ENCODE data around the gene NECAB3.

Gene NECAB3

DNA sequence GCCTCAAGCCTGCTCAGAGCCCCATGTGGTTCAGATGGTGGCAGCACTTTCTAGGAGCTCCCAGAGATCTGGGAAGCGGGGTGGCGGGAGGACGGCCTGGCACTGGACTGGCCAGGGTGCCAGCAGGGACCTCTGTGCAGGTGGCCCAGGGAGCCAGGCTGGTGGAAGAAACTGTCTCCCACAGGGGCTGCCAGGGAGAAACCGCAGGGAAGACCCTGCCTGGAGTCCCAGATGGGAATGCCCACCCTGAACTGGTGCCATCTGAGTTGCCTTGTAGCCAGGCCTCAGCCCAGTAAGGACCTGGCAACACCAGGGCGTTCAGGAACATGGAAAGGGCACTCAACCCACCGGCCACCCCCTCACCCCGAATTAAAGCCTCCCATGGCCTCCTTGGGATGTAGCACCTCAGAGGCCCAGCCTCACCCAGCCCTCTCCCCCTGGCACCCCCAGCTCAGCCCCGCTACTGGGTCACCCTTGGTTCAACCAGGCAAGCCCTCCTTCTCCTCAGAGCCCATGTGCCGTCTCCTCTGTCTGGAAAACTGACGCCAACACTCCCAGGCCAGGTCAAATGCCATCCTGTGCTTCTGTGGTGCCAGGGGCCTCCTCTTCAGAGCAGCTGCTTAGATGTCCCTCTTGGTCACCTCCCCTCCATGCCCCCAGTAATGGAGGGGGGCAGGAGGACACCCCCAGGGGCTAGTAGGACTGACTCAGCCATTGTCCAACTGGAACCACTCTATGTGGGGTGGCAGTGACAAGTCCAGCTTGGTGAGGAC lies 18.0 kb downstream of the NECAB3 start:
- no peaks in the 10 kb centered on the region for H3K27me3 ChIP-seq (ENCODE audit: insufficient read depth, insufficient read length)
- H3K36me3 ChIP-seq (ENCODE audit: insufficient read depth, insufficient read length, low read length), result peaks cover 63% of the 10 kb centered on the region
- no peak for DNase-seq (ENCODE audit: low read depth, low spot score)
- no peak overlapping the region for H3K9ac ChIP-seq (ENCODE audit: insufficient read length, low read depth)
- H3K4me3 ChIP-seq (ENCODE audit: insufficient read length, low read depth), result no peak overlapping the region
- TF ChIP-seq YY1 (IDR thresholded peaks at IDR 0.05; ENCODE audit: insufficient read depth, insufficient read length), result no peak
- no peak for TF ChIP-seq ZNF274 (IDR thresholded peaks at IDR 0.05; ENCODE audit: low read depth, low read length)
- no peak for TF ChIP-seq SUZ12 (IDR thresholded peaks at IDR 0.05; ENCODE audit: extremely low read depth, insufficient read depth, insufficient read length)
- peaks cover 2% of the 10 kb centered on the region for H3K4me1 ChIP-seq (ENCODE audit: insufficient read depth, insufficient read length)
- no peaks in the 10 kb centered on the region for H3K9me3 ChIP-seq (ENCODE audit: insufficient read depth, low read length)

DNA sequence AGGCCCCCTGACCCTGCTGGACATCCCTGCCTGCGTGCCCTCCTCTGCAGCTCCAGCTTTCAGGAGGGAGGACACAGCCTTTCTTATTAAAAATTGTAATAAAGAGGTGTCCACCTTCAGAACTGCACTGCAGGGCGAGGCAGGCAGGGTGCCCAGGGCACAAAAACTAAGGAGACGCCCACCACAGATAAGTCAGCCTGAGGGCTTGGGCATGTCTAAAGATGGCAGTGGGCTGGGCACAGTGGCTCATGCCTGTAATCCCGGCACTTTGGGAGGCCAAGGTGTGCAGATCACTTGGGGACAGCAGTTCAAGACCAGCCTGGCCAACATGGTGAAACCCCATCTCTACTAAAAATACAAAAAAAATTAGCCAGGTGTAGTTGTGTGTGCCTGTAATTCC lies 19.1 kb downstream of the NECAB3 start:
- Histone ChIP-seq H3K4me1 (ENCODE audit: insufficient read depth, insufficient read length) (peaks cover 2% of the 10 kb centered on the region), H3K9me3 (ENCODE audit: insufficient read depth, low read length) (no peaks in the 10 kb centered on the region), H3K9ac (ENCODE audit: insufficient read length, low read depth) (no peak overlapping the region), H3K27me3 (ENCODE audit: insufficient read depth, insufficient read length) (no peaks in the 10 kb centered on the region), H3K36me3 (ENCODE audit: insufficient read depth, insufficient read length, low read length) (peaks cover 53% of the 10 kb centered on the region), H3K4me3 (ENCODE audit: insufficient read length, low read depth) (no peak overlapping the region)
- no peak for DNase-seq (ENCODE audit: low read depth, low spot score)
- TF ChIP-seq SUZ12 (IDR thresholded peaks at IDR 0.05; ENCODE audit: extremely low read depth, insufficient read depth, insufficient read length), result no peak
- TF ChIP-seq ZNF274 (IDR thresholded peaks at IDR 0.05; ENCODE audit: low read depth, low read length), result no peak
- TF ChIP-seq YY1 (IDR thresholded peaks at IDR 0.05; ENCODE audit: insufficient read depth, insufficient read length), result no peak

DNA sequence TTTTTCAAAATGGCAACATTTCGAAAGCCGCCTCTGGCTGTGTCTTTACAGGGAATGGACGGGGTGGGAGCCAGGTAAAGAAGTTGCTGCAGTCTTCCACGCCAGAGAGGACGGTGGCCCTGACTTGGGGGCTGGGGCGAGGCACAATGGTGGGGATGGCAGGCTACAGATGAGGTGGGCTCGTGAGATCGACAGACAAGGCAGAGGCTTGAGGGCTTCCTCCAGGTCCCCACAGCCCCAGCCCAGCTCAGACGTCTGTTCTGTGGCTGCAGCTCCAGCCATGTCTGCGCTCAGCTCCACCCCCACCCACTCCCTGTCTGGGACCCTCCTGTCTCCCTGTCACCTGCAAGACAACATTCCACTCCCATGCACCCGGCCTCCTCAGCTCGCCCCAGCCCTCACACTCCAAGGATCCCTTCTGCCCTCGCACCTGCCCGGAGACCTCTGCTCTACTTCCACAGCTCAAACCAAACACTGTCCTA lies 19.5 kb downstream of the NECAB3 start:
- no peak overlapping the region for H3K9ac ChIP-seq (ENCODE audit: insufficient read length, low read depth)
- no peak for DNase-seq (ENCODE audit: low read depth, low spot score)
- H3K36me3 ChIP-seq (ENCODE audit: insufficient read depth, insufficient read length, low read length), result peaks cover 48% of the 10 kb centered on the region
- H3K27me3 ChIP-seq (ENCODE audit: insufficient read depth, insufficient read length), result no peaks in the 10 kb centered on the region
- H3K4me3 ChIP-seq (ENCODE audit: insufficient read length, low read depth), result no peak overlapping the region
- no peaks in the 10 kb centered on the region for H3K9me3 ChIP-seq (ENCODE audit: insufficient read depth, low read length)
- TF ChIP-seq YY1 (IDR thresholded peaks at IDR 0.05; ENCODE audit: insufficient read depth, insufficient read length), result no peak
- no peak for TF ChIP-seq SUZ12 (IDR thresholded peaks at IDR 0.05; ENCODE audit: extremely low read depth, insufficient read depth, insufficient read length)
- no peak for TF ChIP-seq ZNF274 (IDR thresholded peaks at IDR 0.05; ENCODE audit: low read depth, low read length)
- H3K4me1 ChIP-seq (ENCODE audit: insufficient read depth, insufficient read length), result peaks cover 2% of the 10 kb centered on the region

DNA sequence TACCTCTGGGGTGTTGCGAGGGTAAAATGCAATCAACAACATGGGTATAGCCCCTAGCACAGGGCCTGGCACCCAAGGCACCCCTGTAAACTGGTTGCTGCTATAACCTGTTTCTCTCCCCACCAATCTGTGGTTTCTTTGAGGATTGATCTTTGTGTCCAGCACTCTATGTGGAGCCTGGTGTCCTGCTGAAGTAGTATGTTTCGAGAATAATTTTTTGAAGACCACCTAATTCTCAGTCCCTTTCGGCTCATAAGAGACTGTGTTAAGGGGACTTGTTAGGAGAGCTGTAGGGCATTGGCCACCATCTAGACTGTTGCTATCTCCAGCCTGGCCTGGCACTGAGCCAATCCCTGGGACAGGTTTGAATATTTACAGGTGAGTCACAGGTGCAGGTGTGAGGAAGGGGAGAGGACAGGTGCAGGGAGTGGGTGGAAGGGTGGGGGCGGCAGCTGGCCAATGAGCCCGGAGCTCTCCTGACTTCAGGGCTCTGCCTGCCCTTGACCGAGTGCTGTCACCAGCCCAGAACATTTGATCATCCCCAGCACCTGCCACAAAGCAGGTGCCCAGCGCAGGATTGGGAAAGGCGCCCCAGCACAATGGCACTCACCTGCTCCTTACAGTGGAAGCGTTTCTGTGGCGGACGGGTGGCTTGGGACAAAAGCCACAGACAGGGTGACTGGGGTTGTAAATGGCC lies 20.2 kb downstream of the NECAB3 start:
- Histone ChIP-seq H3K27me3 (ENCODE audit: insufficient read depth, insufficient read length) (no peaks in the 10 kb centered on the region), H3K4me3 (ENCODE audit: insufficient read length, low read depth) (no peak overlapping the region), H3K9me3 (ENCODE audit: insufficient read depth, low read length) (no peaks in the 10 kb centered on the region), H3K9ac (ENCODE audit: insufficient read length, low read depth) (no peak overlapping the region), H3K36me3 (ENCODE audit: insufficient read depth, insufficient read length, low read length) (peaks cover 42% of the 10 kb centered on the region), H3K4me1 (ENCODE audit: insufficient read depth, insufficient read length) (peaks cover 7% of the 10 kb centered on the region)
- no peak for TF ChIP-seq SUZ12 (IDR thresholded peaks at IDR 0.05; ENCODE audit: extremely low read depth, insufficient read depth, insufficient read length)
- TF ChIP-seq YY1 (IDR thresholded peaks at IDR 0.05; ENCODE audit: insufficient read depth, insufficient read length), result no peak
- no peak for TF ChIP-seq ZNF274 (IDR thresholded peaks at IDR 0.05; ENCODE audit: low read depth, low read length)
- DNase-seq (ENCODE audit: low read depth, low spot score), result no peak

DNA sequence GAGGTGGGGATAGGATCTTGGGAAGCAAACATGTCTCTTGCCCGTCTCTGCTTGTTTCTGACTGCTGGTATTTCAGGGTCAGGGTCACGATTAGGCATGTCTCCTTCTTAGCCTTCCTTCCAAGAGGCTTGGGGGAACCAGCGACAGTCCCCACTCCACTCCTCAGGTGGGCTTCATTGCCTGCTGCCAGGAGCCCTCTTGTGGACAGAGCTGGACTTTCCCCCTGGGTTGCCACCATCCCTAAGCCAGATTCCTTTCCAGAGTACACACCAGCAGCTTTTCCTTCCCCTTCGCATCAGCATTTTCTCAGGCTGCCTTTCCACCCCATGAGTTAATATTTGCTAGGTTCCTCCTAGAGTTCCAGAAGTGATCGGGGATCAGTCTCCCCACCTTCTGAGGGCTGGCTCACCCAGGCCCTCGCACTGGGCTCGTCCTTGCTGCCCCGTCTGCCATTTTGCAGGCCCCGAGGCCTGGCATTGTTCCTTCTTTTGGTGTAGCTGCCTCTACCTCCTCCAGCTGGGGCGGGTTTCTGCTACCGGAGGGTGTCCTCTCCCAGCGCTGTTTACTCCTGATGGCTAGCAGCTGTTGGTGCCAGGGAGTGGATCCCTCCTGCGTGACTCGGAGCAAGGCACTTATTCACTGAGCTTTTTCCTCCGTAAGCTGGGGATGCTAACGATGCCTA lies 20.9 kb downstream of the NECAB3 start:
- Histone ChIP-seq H3K36me3 (ENCODE audit: insufficient read depth, insufficient read length, low read length) (peaks cover 35% of the 10 kb centered on the region), H3K27me3 (ENCODE audit: insufficient read depth, insufficient read length) (no peaks in the 10 kb centered on the region), H3K9ac (ENCODE audit: insufficient read length, low read depth) (no peak overlapping the region), H3K4me3 (ENCODE audit: insufficient read length, low read depth) (no peak overlapping the region), H3K4me1 (ENCODE audit: insufficient read depth, insufficient read length) (peaks cover 7% of the 10 kb centered on the region), H3K9me3 (ENCODE audit: insufficient read depth, low read length) (no peaks in the 10 kb centered on the region)
- TF ChIP-seq YY1 (IDR thresholded peaks at IDR 0.05; ENCODE audit: insufficient read depth, insufficient read length) (no peak), SUZ12 (IDR thresholded peaks at IDR 0.05; ENCODE audit: extremely low read depth, insufficient read depth, insufficient read length) (no peak), ZNF274 (IDR thresholded peaks at IDR 0.05; ENCODE audit: low read depth, low read length) (no peak)
- no peak for DNase-seq (ENCODE audit: low read depth, low spot score)

DNA sequence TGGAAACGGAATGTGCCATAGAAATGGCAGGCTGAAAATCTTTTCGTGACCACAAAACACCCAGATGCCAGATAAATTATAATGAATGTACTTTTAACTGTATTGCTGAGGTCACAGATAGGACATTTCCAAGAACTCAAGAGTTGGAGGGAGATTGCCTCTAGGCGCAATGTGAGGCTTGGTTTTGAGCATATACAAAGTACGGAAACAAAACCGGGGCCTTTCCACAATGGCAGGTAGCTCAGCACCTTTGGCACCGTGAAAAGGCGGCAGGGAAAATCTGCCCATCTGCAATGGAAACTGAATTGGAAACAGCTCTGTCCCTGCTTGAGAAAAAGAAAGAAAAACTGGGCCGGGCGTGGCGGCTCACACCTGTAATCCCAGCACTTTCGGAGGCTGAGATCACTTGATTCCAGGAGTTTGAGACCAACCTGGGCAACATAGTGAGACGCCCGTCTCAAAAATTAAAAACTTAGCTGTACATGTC lies 22.6 kb downstream of the NECAB3 start:
- Histone ChIP-seq H3K9ac (ENCODE audit: insufficient read length, low read depth) (no peak overlapping the region), H3K4me3 (ENCODE audit: insufficient read length, low read depth) (no peak overlapping the region), H3K9me3 (ENCODE audit: insufficient read depth, low read length) (no peaks in the 10 kb centered on the region), H3K4me1 (ENCODE audit: insufficient read depth, insufficient read length) (peaks cover 7% of the 10 kb centered on the region), H3K27me3 (ENCODE audit: insufficient read depth, insufficient read length) (no peaks in the 10 kb centered on the region), H3K36me3 (ENCODE audit: insufficient read depth, insufficient read length, low read length) (peaks cover 17% of the 10 kb centered on the region)
- DNase-seq (ENCODE audit: low read depth, low spot score), result no peak
- TF ChIP-seq SUZ12 (IDR thresholded peaks at IDR 0.05; ENCODE audit: extremely low read depth, insufficient read depth, insufficient read length) (no peak), ZNF274 (IDR thresholded peaks at IDR 0.05; ENCODE audit: low read depth, low read length) (no peak), YY1 (IDR thresholded peaks at IDR 0.05; ENCODE audit: insufficient read depth, insufficient read length) (no peak)
